Fibroblast of the aortic adventitia (primary cell): Measurements from ENCODE around the gene ALOX5. TPM values are rescaled to one million over a fixed set of nuclear protein-coding genes. Genes with fewer than 3 reads are reported as not detected.

ENCODE experiments used
- DNase-seq: peaks from one replicate; pipeline ENCODE4 v3.0.0-alpha.2; 2010; ENCODE audit warnings: low read depth
- H3K4me3 ChIP-seq: 2 replicates; pipeline ENCODE4 v1.5.1; 2011; ENCODE audit warnings: low read depth, mild to moderate bottlenecking, control low read depth, low read length, moderate library complexity
- CTCF ChIP-seq: IDR thresholded peaks from 2 replicates; pipeline ENCODE4 v1.5.1; 2011; ENCODE audit warnings: mild to moderate bottlenecking, low read length, control low read depth, inconsistent platforms; ENCODE audit not compliant: insufficient read depth
- total RNA-seq: library from RNA; depleted of rRNA; stranded (reverse); fragments of >200 nt; gene quantifications from 2 replicates; pipeline ENCODE4 v1.2.3, GENCODE V29; 2012; ENCODE audit warnings: low replicate concordance

The ALOX5 gene
- total RNA-seq, 1 donor, result not detected

- TF ChIP-seq CTCF, result no peak
- DNase-seq, result no peak
- H3K4me3 ChIP-seq, result no peak overlapping the region
Observed at GRCh38 chr10:45437587-45438465, 63.8 kb downstream of the ALOX5 start.

DNA sequence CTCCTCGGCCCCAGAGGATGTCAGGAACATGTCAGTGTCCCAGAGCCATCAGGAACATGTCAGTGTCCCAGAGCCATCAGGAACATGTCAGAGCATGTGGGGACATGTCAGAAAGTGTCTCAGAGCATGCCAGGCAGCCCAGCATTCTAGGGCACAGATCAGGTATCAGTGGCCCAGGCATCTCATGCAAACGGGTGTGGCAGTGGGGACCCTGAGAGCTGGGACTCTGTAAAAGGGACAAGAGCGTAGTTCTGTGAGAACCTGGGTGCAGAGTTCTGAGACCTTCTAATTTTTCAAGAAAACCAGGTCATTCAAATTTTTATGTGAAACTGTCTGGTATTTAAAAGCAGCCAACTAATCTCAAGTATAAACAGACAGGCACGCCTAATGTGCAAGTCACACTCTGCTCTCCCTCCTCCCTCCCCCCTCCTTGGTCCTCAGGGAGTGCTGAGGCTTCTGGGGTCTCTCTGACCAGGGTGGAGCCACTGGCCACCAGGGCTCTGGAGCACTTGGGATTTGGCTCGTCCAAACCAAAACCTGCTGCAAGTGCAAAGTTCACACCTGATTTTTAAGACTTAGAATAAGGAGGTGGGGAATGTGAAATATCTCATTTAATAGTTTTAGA is 64.6 kb downstream of the ALOX5 start:
- no peak for TF ChIP-seq CTCF
- no peak overlapping the region for H3K4me3 ChIP-seq
- no peak for DNase-seq

GRCh38 chr10:45439365-45439764 is 65.3 kb downstream of the ALOX5 start:
- no peak overlapping the region for H3K4me3 ChIP-seq
- DNase-seq, result no peak
- TF ChIP-seq CTCF, result no peak

DNA sequence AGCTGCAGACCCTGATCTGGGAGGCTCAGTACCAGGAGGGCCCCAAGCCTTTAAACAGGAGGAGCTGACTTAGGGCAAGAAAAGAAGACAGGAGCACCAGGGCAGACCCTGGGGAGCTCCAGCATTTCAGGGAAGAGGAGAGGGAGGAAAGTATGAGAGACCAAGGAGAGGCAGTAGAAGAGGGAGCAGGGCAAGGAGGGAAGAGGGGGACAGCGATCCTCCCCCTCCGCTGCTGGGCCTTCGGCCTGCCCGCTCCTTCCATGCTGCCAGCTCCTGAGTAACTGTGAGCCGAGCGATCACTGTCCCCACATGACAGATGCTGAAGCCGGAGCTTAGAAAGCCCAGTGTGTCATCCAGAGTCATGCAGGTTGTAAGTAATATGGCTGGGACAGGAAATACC is 65.9 kb downstream of the ALOX5 start:
- DNase-seq, result no peak

GRCh38 chr10:45440511-45441062 is 66.6 kb downstream of the ALOX5 start:
- no peak overlapping the region for H3K4me3 ChIP-seq
- no peak for TF ChIP-seq CTCF
- DNase-seq, result no peak

More for the DNA sequence above, 65.9 kb downstream of the ALOX5 start:
- TF ChIP-seq CTCF, result no peak
- H3K4me3 ChIP-seq, result no peak overlapping the region

DNA sequence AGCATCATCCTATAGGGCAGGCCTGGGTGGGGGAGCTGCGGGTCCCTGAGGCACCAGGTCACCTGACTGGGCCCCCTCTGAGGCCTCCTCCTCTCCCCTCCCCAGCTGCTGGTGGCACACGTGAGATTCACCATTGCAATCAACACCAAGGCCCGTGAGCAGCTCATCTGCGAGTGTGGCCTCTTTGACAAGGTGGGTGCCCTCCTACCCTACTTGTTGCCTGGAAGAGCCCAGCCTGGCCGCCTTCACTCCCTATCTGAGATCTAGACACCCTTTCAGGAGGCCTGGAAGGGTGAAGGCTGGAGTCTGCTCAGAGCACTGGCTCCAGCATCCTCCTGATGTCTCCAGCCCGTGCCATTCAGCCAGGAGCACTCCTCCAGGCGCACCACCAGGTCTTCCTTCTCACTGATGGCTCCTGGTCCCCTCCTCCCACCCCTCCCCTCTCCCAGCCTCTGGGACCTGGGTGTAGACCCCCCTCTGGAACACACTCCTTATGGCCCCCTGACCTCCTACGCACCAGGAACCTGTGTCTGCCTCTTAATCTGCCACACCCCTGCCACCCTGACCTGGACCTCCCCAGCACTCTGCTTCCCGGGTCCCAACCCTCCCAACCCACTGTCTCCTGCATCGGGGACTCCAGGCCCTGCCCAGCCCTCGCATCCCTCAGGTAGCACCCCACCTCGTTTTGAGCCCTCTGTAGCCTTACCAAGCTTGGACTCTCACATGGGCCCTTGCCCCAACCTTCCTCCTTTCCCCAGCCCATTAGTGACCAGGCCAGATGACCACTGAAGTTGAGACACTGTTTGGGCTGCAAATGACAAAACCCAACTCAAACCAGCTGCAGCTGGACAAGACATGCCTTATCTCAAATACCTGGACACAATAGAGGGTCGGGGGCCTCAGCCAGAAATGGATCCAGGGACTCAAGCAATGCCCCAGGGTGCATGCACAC is 67.5 kb downstream of the ALOX5 start:
- no peak for DNase-seq
- no peak overlapping the region for H3K4me3 ChIP-seq
- no peak for TF ChIP-seq CTCF
